HepG2 (cell line): ENCODE measurements around the gene SMYD5. TPM values are rescaled to one million over a fixed set of nuclear protein-coding genes. Genes with fewer than 3 reads are reported as not detected.

Source experiments
- HOXA5 ChIP-seq: sonication (generic); formaldehyde crosslinking; IDR thresholded peaks from 2 replicates; pipeline ENCODE4 v1.4.0; 2020; ENCODE audit warnings: missing genetic modification reagents
- MTA1 ChIP-seq: sonication (generic); formaldehyde crosslinking; IDR thresholded peaks from 2 replicates; pipeline ENCODE4 v1.4.0; 2020; ENCODE audit warnings: missing genetic modification reagents, mild to moderate bottlenecking, borderline replicate concordance
- NAIF1 ChIP-seq: sonication (generic); formaldehyde crosslinking; IDR thresholded peaks from 2 replicates; pipeline ENCODE4 v1.5.0; 2020; ENCODE audit warnings: mild to moderate bottlenecking, missing genetic modification reagents, borderline replicate concordance
- NR1H2 ChIP-seq: sonication (generic); formaldehyde crosslinking; IDR thresholded peaks from 2 replicates; pipeline ENCODE4 v1.8.1; 2022; ENCODE audit warnings: low read depth, missing genetic modification reagents, borderline replicate concordance
- ZNF18 ChIP-seq: sonication (generic); formaldehyde crosslinking; IDR thresholded peaks from 2 replicates; pipeline ENCODE4 v1.8.0; 2022; ENCODE audit warnings: mild to moderate bottlenecking, missing genetic modification reagents; ENCODE audit not compliant: insufficient replicate concordance
- ZNF615 ChIP-seq: sonication (generic); formaldehyde crosslinking; IDR thresholded peaks from 2 replicates; pipeline ENCODE4 v1.5.0; 2020; ENCODE audit warnings: mild to moderate bottlenecking, missing genetic modification reagents, borderline replicate concordance
- ZNF709 ChIP-seq: sonication (generic); formaldehyde crosslinking; IDR thresholded peaks from 2 replicates; pipeline ENCODE4 v1.5.0; 2020; ENCODE audit warnings: mild to moderate bottlenecking, missing genetic modification reagents
- ZNF782 ChIP-seq: sonication (generic); formaldehyde crosslinking; IDR thresholded peaks from 2 replicates; pipeline ENCODE4 v1.4.0; 2020; ENCODE audit warnings: missing genetic modification reagents, mild to moderate bottlenecking, borderline replicate concordance
- polyA plus RNA-seq, 8 experiments: library from polyadenylated mRNA; depleted of rRNA in 3 of 8; stranded (reverse) in 7 of 8; unstranded in 1 of 8; fragments of >200 nt; fragmentation: Illumina TruSeq in 4 of 8; extraction: Trizol in 4 of 8; gene quantifications; 2 replicates each; pipeline versions ENCODE4 v1.2.1 to v1.2.3, GENCODE V29; 2011 to 2016; ENCODE audit warnings: low read depth in 4 of 8, missing spikeins in 1 of 8, mixed read lengths in 1 of 8; ENCODE audit not compliant: insufficient read depth in 1 of 8
- total RNA-seq, 5 experiments: library from RNA; depleted of rRNA; stranded (reverse); fragments of >200 nt; fragmentation: Illumina TruSeq; extraction: Trizol; gene quantifications; 2 replicates each; pipeline ENCODE4 v1.2.3, GENCODE V29; 2016; ENCODE audit warnings: low read depth in 1 of 5
- TF ChIP-seq, protein P1 (sequence below): sonication (generic); formaldehyde crosslinking; IDR thresholded peaks from 2 replicates; pipeline ENCODE4 v1.4.0; 2020; ENCODE audit warnings: missing genetic modification reagents
- TF ChIP-seq, protein P2 (sequence below): sonication (generic); formaldehyde crosslinking; IDR thresholded peaks from 2 replicates; pipeline ENCODE4 v1.8.0; 2022; ENCODE audit warnings: missing genetic modification reagents, mild to moderate bottlenecking, borderline replicate concordance
- TF ChIP-seq, protein P3 (sequence below): sonication (generic); formaldehyde crosslinking; IDR thresholded peaks from 2 replicates; pipeline ENCODE4 v1.5.1; 2020; ENCODE audit warnings: mild to moderate bottlenecking, missing genetic modification reagents, moderate library complexity
- TF ChIP-seq, protein P4 (sequence below): sonication (generic); formaldehyde crosslinking; IDR thresholded peaks from 2 replicates; pipeline ENCODE4 v1.5.0; 2020; ENCODE audit warnings: mild to moderate bottlenecking, missing genetic modification reagents, borderline replicate concordance

Gene SMYD5
- total and polyA plus RNA-seq, 2 of the 13 experiments (the other 11 are each of a cell fraction or from before 2014, with no cell fraction given): 55.8 to 70.4 TPM

GRCh38 chr2:73176205-73176880 lies 37.7 kb upstream of the SMYD5 start (continued):
- TF ChIP-seq, protein P1, sequence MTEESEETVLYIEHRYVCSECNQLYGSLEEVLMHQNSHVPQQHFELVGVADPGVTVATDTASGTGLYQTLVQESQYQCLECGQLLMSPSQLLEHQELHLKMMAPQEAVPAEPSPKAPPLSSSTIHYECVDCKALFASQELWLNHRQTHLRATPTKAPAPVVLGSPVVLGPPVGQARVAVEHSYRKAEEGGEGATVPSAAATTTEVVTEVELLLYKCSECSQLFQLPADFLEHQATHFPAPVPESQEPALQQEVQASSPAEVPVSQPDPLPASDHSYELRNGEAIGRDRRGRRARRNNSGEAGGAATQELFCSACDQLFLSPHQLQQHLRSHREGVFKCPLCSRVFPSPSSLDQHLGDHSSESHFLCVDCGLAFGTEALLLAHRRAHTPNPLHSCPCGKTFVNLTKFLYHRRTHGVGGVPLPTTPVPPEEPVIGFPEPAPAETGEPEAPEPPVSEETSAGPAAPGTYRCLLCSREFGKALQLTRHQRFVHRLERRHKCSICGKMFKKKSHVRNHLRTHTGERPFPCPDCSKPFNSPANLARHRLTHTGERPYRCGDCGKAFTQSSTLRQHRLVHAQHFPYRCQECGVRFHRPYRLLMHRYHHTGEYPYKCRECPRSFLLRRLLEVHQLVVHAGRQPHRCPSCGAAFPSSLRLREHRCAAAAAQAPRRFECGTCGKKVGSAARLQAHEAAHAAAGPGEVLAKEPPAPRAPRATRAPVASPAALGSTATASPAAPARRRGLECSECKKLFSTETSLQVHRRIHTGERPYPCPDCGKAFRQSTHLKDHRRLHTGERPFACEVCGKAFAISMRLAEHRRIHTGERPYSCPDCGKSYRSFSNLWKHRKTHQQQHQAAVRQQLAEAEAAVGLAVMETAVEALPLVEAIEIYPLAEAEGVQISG (CRISPR knock-in tag): peak; percentile 5; the same call in 1 of the 2 replicates
- TF ChIP-seq NR1H2 (peak; percentile 60; the same call in 1 of the 2 replicates), ZNF18 (no peak), ZNF782 (CRISPR knock-in tag) (no peak), ZNF615 (peak; percentile 84; the same call in 1 of the 2 replicates), HOXA5 (CRISPR knock-in tag) (0 out of 2 replicates have a peak, but pooled peaks have one; percentile 12), MTA1 (CRISPR knock-in tag) (no peak), ZNF709 (CRISPR knock-in tag) (0 out of 2 replicates have a peak, but pooled peaks have one; percentile 16), NAIF1 (CRISPR knock-in tag) (0 out of 2 replicates have a peak, but pooled peaks have one; percentile 5)
- TF ChIP-seq, protein P2, sequence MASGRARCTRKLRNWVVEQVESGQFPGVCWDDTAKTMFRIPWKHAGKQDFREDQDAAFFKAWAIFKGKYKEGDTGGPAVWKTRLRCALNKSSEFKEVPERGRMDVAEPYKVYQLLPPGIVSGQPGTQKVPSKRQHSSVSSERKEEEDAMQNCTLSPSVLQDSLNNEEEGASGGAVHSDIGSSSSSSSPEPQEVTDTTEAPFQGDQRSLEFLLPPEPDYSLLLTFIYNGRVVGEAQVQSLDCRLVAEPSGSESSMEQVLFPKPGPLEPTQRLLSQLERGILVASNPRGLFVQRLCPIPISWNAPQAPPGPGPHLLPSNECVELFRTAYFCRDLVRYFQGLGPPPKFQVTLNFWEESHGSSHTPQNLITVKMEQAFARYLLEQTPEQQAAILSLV: no peak
- TF ChIP-seq, protein P3, sequence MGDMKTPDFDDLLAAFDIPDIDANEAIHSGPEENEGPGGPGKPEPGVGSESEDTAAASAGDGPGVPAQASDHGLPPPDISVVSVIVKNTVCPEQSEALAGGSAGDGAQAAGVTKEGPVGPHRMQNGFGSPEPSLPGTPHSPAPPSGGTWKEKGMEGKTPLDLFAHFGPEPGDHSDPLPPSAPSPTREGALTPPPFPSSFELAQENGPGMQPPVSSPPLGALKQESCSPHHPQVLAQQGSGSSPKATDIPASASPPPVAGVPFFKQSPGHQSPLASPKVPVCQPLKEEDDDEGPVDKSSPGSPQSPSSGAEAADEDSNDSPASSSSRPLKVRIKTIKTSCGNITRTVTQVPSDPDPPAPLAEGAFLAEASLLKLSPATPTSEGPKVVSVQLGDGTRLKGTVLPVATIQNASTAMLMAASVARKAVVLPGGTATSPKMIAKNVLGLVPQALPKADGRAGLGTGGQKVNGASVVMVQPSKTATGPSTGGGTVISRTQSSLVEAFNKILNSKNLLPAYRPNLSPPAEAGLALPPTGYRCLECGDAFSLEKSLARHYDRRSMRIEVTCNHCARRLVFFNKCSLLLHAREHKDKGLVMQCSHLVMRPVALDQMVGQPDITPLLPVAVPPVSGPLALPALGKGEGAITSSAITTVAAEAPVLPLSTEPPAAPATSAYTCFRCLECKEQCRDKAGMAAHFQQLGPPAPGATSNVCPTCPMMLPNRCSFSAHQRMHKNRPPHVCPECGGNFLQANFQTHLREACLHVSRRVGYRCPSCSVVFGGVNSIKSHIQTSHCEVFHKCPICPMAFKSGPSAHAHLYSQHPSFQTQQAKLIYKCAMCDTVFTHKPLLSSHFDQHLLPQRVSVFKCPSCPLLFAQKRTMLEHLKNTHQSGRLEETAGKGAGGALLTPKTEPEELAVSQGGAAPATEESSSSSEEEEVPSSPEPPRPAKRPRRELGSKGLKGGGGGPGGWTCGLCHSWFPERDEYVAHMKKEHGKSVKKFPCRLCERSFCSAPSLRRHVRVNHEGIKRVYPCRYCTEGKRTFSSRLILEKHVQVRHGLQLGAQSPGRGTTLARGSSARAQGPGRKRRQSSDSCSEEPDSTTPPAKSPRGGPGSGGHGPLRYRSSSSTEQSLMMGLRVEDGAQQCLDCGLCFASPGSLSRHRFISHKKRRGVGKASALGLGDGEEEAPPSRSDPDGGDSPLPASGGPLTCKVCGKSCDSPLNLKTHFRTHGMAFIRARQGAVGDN: peak; percentile 3; the same call in 1 of the 2 replicates
- TF ChIP-seq, protein P4, sequence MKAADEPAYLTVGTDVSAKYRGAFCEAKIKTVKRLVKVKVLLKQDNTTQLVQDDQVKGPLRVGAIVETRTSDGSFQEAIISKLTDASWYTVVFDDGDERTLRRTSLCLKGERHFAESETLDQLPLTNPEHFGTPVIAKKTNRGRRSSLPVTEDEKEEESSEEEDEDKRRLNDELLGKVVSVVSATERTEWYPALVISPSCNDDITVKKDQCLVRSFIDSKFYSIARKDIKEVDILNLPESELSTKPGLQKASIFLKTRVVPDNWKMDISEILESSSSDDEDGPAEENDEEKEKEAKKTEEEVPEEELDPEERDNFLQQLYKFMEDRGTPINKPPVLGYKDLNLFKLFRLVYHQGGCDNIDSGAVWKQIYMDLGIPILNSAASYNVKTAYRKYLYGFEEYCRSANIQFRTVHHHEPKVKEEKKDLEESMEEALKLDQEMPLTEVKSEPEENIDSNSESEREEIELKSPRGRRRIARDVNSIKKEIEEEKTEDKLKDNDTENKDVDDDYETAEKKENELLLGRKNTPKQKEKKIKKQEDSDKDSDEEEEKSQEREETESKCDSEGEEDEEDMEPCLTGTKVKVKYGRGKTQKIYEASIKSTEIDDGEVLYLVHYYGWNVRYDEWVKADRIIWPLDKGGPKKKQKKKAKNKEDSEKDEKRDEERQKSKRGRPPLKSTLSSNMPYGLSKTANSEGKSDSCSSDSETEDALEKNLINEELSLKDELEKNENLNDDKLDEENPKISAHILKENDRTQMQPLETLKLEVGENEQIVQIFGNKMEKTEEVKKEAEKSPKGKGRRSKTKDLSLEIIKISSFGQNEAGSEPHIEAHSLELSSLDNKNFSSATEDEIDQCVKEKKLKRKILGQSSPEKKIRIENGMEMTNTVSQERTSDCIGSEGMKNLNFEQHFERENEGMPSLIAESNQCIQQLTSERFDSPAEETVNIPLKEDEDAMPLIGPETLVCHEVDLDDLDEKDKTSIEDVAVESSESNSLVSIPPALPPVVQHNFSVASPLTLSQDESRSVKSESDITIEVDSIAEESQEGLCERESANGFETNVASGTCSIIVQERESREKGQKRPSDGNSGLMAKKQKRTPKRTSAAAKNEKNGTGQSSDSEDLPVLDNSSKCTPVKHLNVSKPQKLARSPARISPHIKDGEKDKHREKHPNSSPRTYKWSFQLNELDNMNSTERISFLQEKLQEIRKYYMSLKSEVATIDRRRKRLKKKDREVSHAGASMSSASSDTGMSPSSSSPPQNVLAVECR (CRISPR knock-in tag): 0 out of 2 replicates have a peak, but pooled peaks have one; percentile 1
